Left cardiac atrium (tissue), 4 donors: ENCODE results near the gene ARHGAP15. TPM values are rescaled to one million over a fixed set of nuclear protein-coding genes. Genes with fewer than 3 reads are reported as not detected.

ENCODE experiments used
- ATAC-seq, 2 donors: fragments of 200-7000 bp; cut with Tn5 transposase; one replicate each; pipeline ENCODE4 v1.9.1; 2020; ENCODE audit warnings: mild to moderate bottlenecking in 2 of 2, moderate library complexity in 2 of 2
- DNase-seq: peaks from one replicate; pipeline ENCODE4 v3.0.0-alpha.2; 2020
- intact Hi-C, 2 donors: fragments of 100-400 bp; cut with DNase I; formaldehyde crosslinking; loops; one replicate each; pipeline versions ENCODE4 v1.14.1 to v1.15.1; 2022 to 2023
- total RNA-seq, 2 donors: library from RNA; stranded (reverse); fragmentation: NEBNext Ultra II Directional; extraction: Animal tissue kit (Norgen Biotek cat#: 25700); gene quantifications; one replicate each; pipeline ENCODE4 v1.2.1, GENCODE V29; 2021
- donor health status: DM: no; HTN: yes; CAD: no.
- donor health status: DM: no; HTN: yes; CAD: no; lungs with severe emphysema.
- donor health status: DM: yes; HTN: yes; CAD: no.
- donor health status: Dilated cardiomyopathy.

Gene ARHGAP15
- total RNA-seq, 2 donors from 2014 or later = 7.2 to 8.7 TPM

- intact Hi-C loops = no loop called here
Measured at GRCh38 chr2:143482316-143482715, 353.1 kb downstream of the ARHGAP15 start.

GRCh38 chr2:143482771-143483170 is 353.6 kb downstream of the ARHGAP15 start:
- intact Hi-C loops = no loop called here
- DNase-seq (no peak), ATAC-seq (peak; percentile 48 to 60)

More at GRCh38 chr2:143482316-143482715, 353.1 kb downstream of the ARHGAP15 start:
- DNase-seq = no peak
- ATAC-seq = peak; percentile 67

- ATAC-seq (no peak), DNase-seq (no peak)
- intact Hi-C loops = no loop called here
Measured at GRCh38 chr2:143486976-143487375, 357.8 kb downstream of the ARHGAP15 start.

- intact Hi-C loops = no loop called here
- ATAC-seq (peak in 1 of 2 donors; percentile 59), DNase-seq (no peak)
Measured at GRCh38 chr2:143489145-143489544, 359.9 kb downstream of the ARHGAP15 start.

- no peak for DNase-seq
- ATAC-seq = no peak
Measured at GRCh38 chr2:143491131-143491530, 361.9 kb downstream of the ARHGAP15 start.

GRCh38 chr2:143493339-143493738 is 364.1 kb downstream of the ARHGAP15 start:
- DNase-seq = no peak
- intact Hi-C loops = no loop called here

More at GRCh38 chr2:143491131-143491530, 361.9 kb downstream of the ARHGAP15 start:
- intact Hi-C loops = no loop called here

GRCh38 chr2:143497726-143498125 is 368.5 kb downstream of the ARHGAP15 start:
- intact Hi-C loops = no loop called here
- no peak for ATAC-seq

More at GRCh38 chr2:143493339-143493738, 364.1 kb downstream of the ARHGAP15 start:
- ATAC-seq = no peak

GRCh38 chr2:143498496-143498895 is 369.3 kb downstream of the ARHGAP15 start:
- intact Hi-C loops = no loop called here
- DNase-seq = no peak
- ATAC-seq = no peak

More at GRCh38 chr2:143497726-143498125, 368.5 kb downstream of the ARHGAP15 start:
- DNase-seq = no peak

- ATAC-seq (no peak), DNase-seq (no peak)
- intact Hi-C loops = no loop called here
Measured at GRCh38 chr2:143499061-143499460, 369.8 kb downstream of the ARHGAP15 start.

GRCh38 chr2:143501106-143501676 is 372.0 kb downstream of the ARHGAP15 start:
- no peak for ATAC-seq
- no peak for DNase-seq
- intact Hi-C loops = no loop called here

GRCh38 chr2:143503280-143503679 is 374.1 kb downstream of the ARHGAP15 start:
- intact Hi-C loops = no loop called here
- DNase-seq (no peak), ATAC-seq (peak in 1 of 2 donors; percentile 73)

- no peak for DNase-seq
- peak in 1 of 2 donors; percentile 65 for ATAC-seq
Measured at GRCh38 chr2:143504397-143504796, 375.2 kb downstream of the ARHGAP15 start.

GRCh38 chr2:143505542-143505941 is 376.3 kb downstream of the ARHGAP15 start:
- DNase-seq (no peak), ATAC-seq (no peak)
- intact Hi-C loops = no loop called here

More at GRCh38 chr2:143504397-143504796, 375.2 kb downstream of the ARHGAP15 start:
- intact Hi-C loops = no loop called here

- DNase-seq (peak; percentile 31), ATAC-seq (peak; percentile 89 to 92)
- intact Hi-C loops = no loop called here
Measured at GRCh38 chr2:143513081-143513480, 383.9 kb downstream of the ARHGAP15 start.

GRCh38 chr2:143514413-143514812 is 385.2 kb downstream of the ARHGAP15 start:
- intact Hi-C loops = no loop called here
- ATAC-seq (no peak), DNase-seq (no peak)

- no peak for ATAC-seq
- intact Hi-C loops = no loop called here
- DNase-seq = no peak
Measured at GRCh38 chr2:143515318-143515717, 386.1 kb downstream of the ARHGAP15 start.

- intact Hi-C loops = no loop called here
- no peak for ATAC-seq
- no peak for DNase-seq
Measured at GRCh38 chr2:143519521-143519920, 390.3 kb downstream of the ARHGAP15 start.

- intact Hi-C loops = no loop called here
- ATAC-seq (peak; percentile 32 to 47), DNase-seq (no peak)
Measured at GRCh38 chr2:143521396-143521795, 392.2 kb downstream of the ARHGAP15 start.

- intact Hi-C loops = no loop called here
- ATAC-seq (no peak), DNase-seq (no peak)
Measured at GRCh38 chr2:143522699-143523098, 393.5 kb downstream of the ARHGAP15 start.

GRCh38 chr2:143524119-143524553 is 394.9 kb downstream of the ARHGAP15 start:
- intact Hi-C loops = no loop called here
- DNase-seq (no peak), ATAC-seq (peak in 1 of 2 donors; percentile 38)
